Lung microvascular endothelial cell (primary cell): ENCODE measurements around the gene AOPEP. TPM values are rescaled to one million over a fixed set of nuclear protein-coding genes. Genes with fewer than 3 reads are reported as not detected.
"Not testable (repeated sequence)": the region's sequence is repeated elsewhere in the genome, so short reads cannot be mapped to it uniquely, and the experiment has no call there.

ENCODE experiments used
- DNase-seq, 2 donors: peaks; one replicate each; pipeline versions ENCODE4 v3.0.0 to v3.0.0-alpha.2; 2010; ENCODE audit warnings: low read depth in 2 of 2
- total RNA-seq: library from RNA; depleted of rRNA; stranded (reverse); fragments of >200 nt; gene quantifications from 2 replicates; pipeline ENCODE4 v1.2.1, GENCODE V29; 2014

AOPEP gene
- total RNA-seq, 1 donor from 2014 or later: 33.9 TPM

GRCh38 chr9:94812343-94812742 lies 85.8 kb downstream of the AOPEP start:
- DNase-seq: peak in 1 of 2 donors; percentile 40

GRCh38 chr9:94813379-94813778 lies 86.9 kb downstream of the AOPEP start:
- DNase-seq: no peak

GRCh38 chr9:94817291-94818177 lies 91.0 kb downstream of the AOPEP start:
- DNase-seq: no peak

- no peak for DNase-seq
Observed at GRCh38 chr9:94818178-94818541, 91.7 kb downstream of the AOPEP start.

- DNase-seq: no peak
Observed at GRCh38 chr9:94819161-94819687, 92.7 kb downstream of the AOPEP start.

GRCh38 chr9:94821098-94821887 lies 94.8 kb downstream of the AOPEP start:
- no peak for DNase-seq

- peak in 1 of 2 donors; percentile 35 for DNase-seq
Observed at GRCh38 chr9:94822273-94822672, 95.8 kb downstream of the AOPEP start.

GRCh38 chr9:94823710-94824109 lies 97.2 kb downstream of the AOPEP start:
- DNase-seq: no peak

- DNase-seq: no peak
Observed at GRCh38 chr9:94824411-94824810, 97.9 kb downstream of the AOPEP start.

- DNase-seq: peak in 1 of 2 donors; percentile 26
Observed at GRCh38 chr9:94824913-94825610, 98.6 kb downstream of the AOPEP start.

- DNase-seq: no peak
Observed at GRCh38 chr9:94825611-94825958, 99.1 kb downstream of the AOPEP start.

GRCh38 chr9:94826044-94826443 lies 99.5 kb downstream of the AOPEP start:
- no peak for DNase-seq

- DNase-seq: no peak
Observed at GRCh38 chr9:94826644-94827410, 100.3 kb downstream of the AOPEP start.

GRCh38 chr9:94827584-94828304 lies 101.2 kb downstream of the AOPEP start:
- DNase-seq: peak in 1 of 2 donors; percentile 83

GRCh38 chr9:94829380-94830070 lies 103.0 kb downstream of the AOPEP start:
- no peak for DNase-seq

- not testable (repeated sequence) for DNase-seq
Observed at GRCh38 chr9:94830071-94830604, 103.6 kb downstream of the AOPEP start.

GRCh38 chr9:94833802-94834201 lies 107.3 kb downstream of the AOPEP start:
- no peak for DNase-seq

GRCh38 chr9:94837404-94837803 lies 110.9 kb downstream of the AOPEP start:
- DNase-seq: no peak

GRCh38 chr9:94839398-94839797 lies 112.9 kb downstream of the AOPEP start:
- DNase-seq: no peak
